H9 (cell line): ENCODE measurements around the gene UBAC2. TPM values are rescaled to one million over a fixed set of nuclear protein-coding genes. Genes with fewer than 3 reads are reported as not detected.

Experiments
- DNase-seq: peaks from one replicate; pipeline ENCODE4 v3.0.0-alpha.2; 2017
- H2AFZ ChIP-seq: one replicate; pipeline ENCODE4 v1.6.1; 2013; ENCODE audit warnings: mild to moderate bottlenecking, low read length, control low read depth, moderate library complexity
- H2AK5ac ChIP-seq: 2 replicates; pipeline ENCODE4 v1.6.1; 2013; ENCODE audit warnings: low read length, control low read depth, mixed read lengths; ENCODE audit not compliant: insufficient read length
- H2BK120ac ChIP-seq: one replicate; pipeline ENCODE4 v1.6.1; 2013; ENCODE audit warnings: low read depth, mild to moderate bottlenecking, low read length, control low read depth, inconsistent platforms; ENCODE audit not compliant: poor library complexity, severe bottlenecking
- H2BK12ac ChIP-seq: 2 replicates; pipeline ENCODE4 v1.6.1; 2013; ENCODE audit warnings: low read length, control low read depth, mixed read lengths, low read depth; ENCODE audit not compliant: insufficient read length
- H2BK15ac ChIP-seq: 2 replicates; pipeline ENCODE4 v1.6.1; 2013; ENCODE audit warnings: low read depth, low read length, control low read depth
- H2BK20ac ChIP-seq: one replicate; pipeline ENCODE4 v1.6.1; 2013; ENCODE audit warnings: low read depth, mild to moderate bottlenecking, low read length, control low read depth, inconsistent platforms; ENCODE audit not compliant: poor library complexity, severe bottlenecking
- H2BK5ac ChIP-seq: 2 replicates; pipeline ENCODE4 v1.6.1; 2013; ENCODE audit warnings: low read length, control low read depth, mixed read lengths; ENCODE audit not compliant: insufficient read length
- H3K14ac ChIP-seq: 2 replicates; pipeline ENCODE4 v1.6.1; 2013; ENCODE audit warnings: low read length, control low read depth; ENCODE audit not compliant: insufficient read depth
- H3K18ac ChIP-seq: 2 replicates; pipeline ENCODE4 v1.6.1; 2013; ENCODE audit warnings: low read depth, mild to moderate bottlenecking, mixed read lengths, low read length, control low read depth; ENCODE audit not compliant: insufficient read length
- H3K23ac ChIP-seq: 2 replicates; pipeline ENCODE4 v1.6.1; 2013; ENCODE audit warnings: low read length, control low read depth, mixed read lengths, low read depth; ENCODE audit not compliant: insufficient read length
- H3K23me2 ChIP-seq: 2 replicates; pipeline ENCODE4 v1.6.1; 2013; ENCODE audit warnings: low read depth, mild to moderate bottlenecking, mixed read lengths, low read length, control low read depth; ENCODE audit not compliant: insufficient read length, poor library complexity, severe bottlenecking
- H3K27ac ChIP-seq: 2 replicates; pipeline ENCODE4 v1.5.1; 2013; ENCODE audit warnings: low read length, control low read depth, mixed read lengths, low read depth; ENCODE audit not compliant: insufficient read length
- H3K27me3 ChIP-seq: 2 replicates; pipeline ENCODE4 v1.6.1; 2013; ENCODE audit warnings: low read length, control low read depth, inconsistent platforms; ENCODE audit not compliant: insufficient read depth
- H3K4ac ChIP-seq: 2 replicates; pipeline ENCODE4 v1.6.1; 2013; ENCODE audit warnings: low read depth, mild to moderate bottlenecking, control low read depth, inconsistent platforms, low read length, moderate library complexity
- H3K4me1 ChIP-seq: 2 replicates; pipeline ENCODE4 v1.6.1; 2013; ENCODE audit warnings: low read length, control low read depth, inconsistent platforms; ENCODE audit not compliant: insufficient read depth
- H3K4me2 ChIP-seq: 2 replicates; pipeline ENCODE4 v1.6.1; 2013; ENCODE audit warnings: low read length, control low read depth, mixed read lengths; ENCODE audit not compliant: insufficient read length, insufficient read depth
- H3K56ac ChIP-seq: 2 replicates; pipeline ENCODE4 v1.6.1; 2013; ENCODE audit warnings: low read depth, mild to moderate bottlenecking, mixed read lengths, low read length, control low read depth; ENCODE audit not compliant: insufficient read length
- H3K79me1 ChIP-seq: 2 replicates; pipeline ENCODE4 v1.6.1; 2013; ENCODE audit warnings: low read depth, mild to moderate bottlenecking, moderate library complexity, low read length, control low read depth, inconsistent platforms; ENCODE audit not compliant: insufficient read depth, poor library complexity, severe bottlenecking
- H3K79me2 ChIP-seq: 2 replicates; pipeline ENCODE4 v1.6.1; 2013; ENCODE audit warnings: low read length, control low read depth, inconsistent platforms; ENCODE audit not compliant: insufficient read depth
- H3K9ac ChIP-seq: 2 replicates; pipeline ENCODE4 v1.6.1; 2013; ENCODE audit warnings: low read length, control low read depth, mixed read lengths; ENCODE audit not compliant: insufficient read length; ENCODE audit errors: extremely low read depth
- H3K9me3 ChIP-seq: one replicate; pipeline ENCODE4 v1.6.1; 2013; ENCODE audit warnings: low read depth, low read length, inconsistent platforms; ENCODE audit not compliant: control insufficient read depth
- H3T11ph ChIP-seq: one replicate; pipeline ENCODE4 v1.6.1; 2013; ENCODE audit warnings: mild to moderate bottlenecking, low read length, control low read depth, inconsistent platforms
- H4K20me1 ChIP-seq: one replicate; pipeline ENCODE4 v1.6.1; 2013; ENCODE audit not compliant: control insufficient read depth, insufficient read length, insufficient read depth
- H4K5ac ChIP-seq: 2 replicates; pipeline ENCODE4 v1.6.1; 2013; ENCODE audit warnings: low read depth, mild to moderate bottlenecking, mixed read lengths, low read length, control low read depth; ENCODE audit not compliant: insufficient read length
- H4K8ac ChIP-seq: replicated peaks from 2 replicates; pipeline ENCODE4 v1.6.1; 2013; ENCODE audit warnings: low read length, control low read depth, mixed read lengths, low read depth; ENCODE audit not compliant: insufficient read length
- H4K91ac ChIP-seq: 2 replicates; pipeline ENCODE4 v1.6.1; 2013; ENCODE audit warnings: low read depth, mild to moderate bottlenecking, moderate library complexity, mixed read lengths, low read length, control low read depth; ENCODE audit not compliant: insufficient read length
- H3K27ac Mint-ChIP-seq, 3 experiments: 2 replicates in 2 of 3; 3 replicates in 1 of 3; pipeline ENCODE4 v1.8.0; 2020 to 2021; ENCODE audit warnings: mixed read lengths in 3 of 3, mild to moderate bottlenecking in 1 of 3, moderate library complexity in 1 of 3
- H3K27me3 Mint-ChIP-seq: 2 replicates; pipeline ENCODE4 v1.8.0; 2021; ENCODE audit warnings: low read depth, mild to moderate bottlenecking, moderate library complexity, mixed read lengths
- H3K36me3 Mint-ChIP-seq, 3 experiments: 2 replicates in 2 of 3; 3 replicates in 1 of 3; pipeline ENCODE4 v1.8.0; 2020 to 2021; ENCODE audit warnings: low read depth in 3 of 3, mixed read lengths in 3 of 3; ENCODE audit not compliant: insufficient read depth in 1 of 3
- H3K4me1 Mint-ChIP-seq, 2 experiments: 2 replicates each; pipeline ENCODE4 v1.8.0; 2020; ENCODE audit warnings: mixed read lengths in 2 of 2
- H3K4me3 Mint-ChIP-seq, 2 experiments: 2 replicates in 1 of 2; 3 replicates in 1 of 2; pipeline ENCODE4 v1.8.0; 2020 to 2021; ENCODE audit warnings: mild to moderate bottlenecking in 2 of 2, mixed read lengths in 2 of 2, moderate library complexity in 1 of 2
- H3K9me3 Mint-ChIP-seq, 2 experiments: 2 replicates in 1 of 2; 3 replicates in 1 of 2; pipeline ENCODE4 v1.8.0; 2020; ENCODE audit warnings: mild to moderate bottlenecking in 2 of 2, mixed read lengths in 2 of 2, moderate library complexity in 1 of 2
- CTCF ChIP-seq: fragments of 200-600 bp; sonication (generic); conservative IDR thresholded peaks from 3 replicates; pipeline ENCODE4 v1.8.0; 2021; ENCODE audit warnings: antibody characterized with exemption, mild to moderate bottlenecking
- WGBS: extraction: QIAGEN DNeasy Blood & Tissue Kit; methylation state at CpG from one replicate; pipeline ENCODE4 v1.1.7; 2013; ENCODE audit warnings: missing lambda C conversion rate, low lambda C conversion rate, mixed read lengths; ENCODE audit not compliant: insufficient read length; ENCODE audit errors: extremely low coverage; 5-methylcytosine and 5-hydroxymethylcytosine counted together
- total RNA-seq: library from RNA; stranded (reverse); gene quantifications from 2 replicates; pipeline ENCODE4 v1.2.1, GENCODE V29; 2021

The UBAC2 gene
- total RNA-seq, 1 experiment from 2014 or later = 52.3 TPM

- Histone ChIP-seq H2AFZ (no peak overlapping the region), H3T11ph (no peak overlapping the region), H3K56ac (no peak overlapping the region), H3K23ac (no peak overlapping the region), H4K20me1 (no peaks in the 10 kb centered on the region), H3K27ac (no peak overlapping the region), H4K8ac (no peak overlapping the region), H3K18ac (no peak overlapping the region), H2AK5ac (no peak overlapping the region), H3K79me2 (no peaks in the 10 kb centered on the region), H3K9me3 (no peaks in the 10 kb centered on the region), H2BK120ac (no peak overlapping the region), H3K9ac (no peak overlapping the region), H4K5ac (no peak overlapping the region), H2BK5ac (no peak overlapping the region), H3K23me2 (no peaks in the 10 kb centered on the region), H3K4me1 (peaks cover 18% of the 10 kb centered on the region), H2BK12ac (no peak overlapping the region), H3K27me3 (no peaks in the 10 kb centered on the region), H3K14ac (no peak overlapping the region), H4K91ac (no peak overlapping the region), H3K4ac (no peak overlapping the region), H2BK15ac (no peak overlapping the region), H3K79me1 (no peaks in the 10 kb centered on the region), H3K4me2 (no peak overlapping the region), H2BK20ac (no peak overlapping the region)
- no peak for DNase-seq
- H3K4me3 Mint-ChIP-seq = no peak overlapping the region
- peaks cover 10 to 29% (median 26%) of the 10 kb centered on the region in 3 experiments for H3K36me3 Mint-ChIP-seq
- peak overlapping the region in 2 of 3 experiments; percentile 38 to 60; a peak in 5 of 7 replicates for H3K27ac Mint-ChIP-seq
- no peaks in the 10 kb centered on the region for H3K9me3 Mint-ChIP-seq
- H3K4me1 Mint-ChIP-seq = peaks cover 34 to 41% of the 10 kb centered on the region in 2 experiments
- TF ChIP-seq CTCF = no peak
- no CpG with 5 or more reads among the region's 15 CpGs for WGBS
- no peaks in the 10 kb centered on the region; the same call in 1 of the 2 replicates for H3K27me3 Mint-ChIP-seq
Measured at GRCh38 chr13:99380921-99381645, 180.4 kb downstream of the UBAC2 start.
